ENCODE measurements around the gene GANAB. TPM values are rescaled to one million over a fixed set of nuclear protein-coding genes. Genes with fewer than 3 reads are reported as not detected.
A peak's percentile ranks its signal among the peaks of the same experiment; 100 is the strongest.

Gene GANAB
- total and polyA plus RNA-seq, 2 of the 13 experiments (the other 11 are each of a cell fraction or from before 2014, with no cell fraction given): 99.5 to 234 TPM

DNA sequence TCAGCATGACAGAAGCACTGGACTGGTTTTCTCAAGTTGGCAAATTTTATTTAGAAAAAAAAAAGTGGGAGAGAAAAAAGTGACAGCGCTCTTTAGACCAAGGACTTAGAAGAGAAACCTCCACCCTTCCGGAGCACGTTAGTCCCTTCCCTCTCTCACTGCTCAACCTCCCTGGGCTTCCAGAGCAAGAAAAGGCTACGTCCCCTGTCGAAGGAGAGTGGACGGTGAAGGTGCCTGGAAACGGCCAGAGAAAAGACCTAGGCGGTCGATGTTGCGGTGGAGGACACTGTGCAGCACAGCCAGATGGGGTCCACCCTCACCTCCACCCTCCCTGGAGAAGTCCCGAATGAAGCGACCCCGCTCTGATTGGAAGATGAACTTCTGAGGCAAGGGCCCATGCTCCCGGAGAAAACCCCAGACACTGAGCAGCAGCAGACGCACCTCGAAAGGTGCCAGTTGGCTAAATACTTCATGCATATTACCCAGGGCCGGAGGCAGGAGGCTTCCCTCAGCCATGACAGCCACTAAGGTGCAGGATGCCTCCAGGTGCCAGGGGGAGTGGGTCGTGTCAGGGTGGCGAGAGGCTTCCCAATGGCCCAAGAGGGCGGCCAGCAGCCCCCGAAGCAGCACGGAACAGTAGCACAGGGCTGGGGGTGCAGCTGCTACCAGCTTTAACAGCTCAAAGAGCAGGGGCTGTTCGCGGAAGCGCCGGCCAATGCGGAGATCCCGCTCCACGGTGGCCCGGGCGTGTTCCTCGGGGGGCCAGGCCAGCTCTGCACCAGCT lies 604 bp upstream of the GANAB start (continued):
- TF ChIP-seq BATF2 (CRISPR knock-in tag; IDR thresholded peaks at IDR 0.05): 0 out of 2 replicates have a peak, but pooled peaks have one; percentile 34
- TF ChIP-seq AGO1 (IDR thresholded peaks at IDR 0.05; ENCODE audit: low read depth, low read length, poor library complexity, severe bottlenecking): peak; percentile 3

DNA sequence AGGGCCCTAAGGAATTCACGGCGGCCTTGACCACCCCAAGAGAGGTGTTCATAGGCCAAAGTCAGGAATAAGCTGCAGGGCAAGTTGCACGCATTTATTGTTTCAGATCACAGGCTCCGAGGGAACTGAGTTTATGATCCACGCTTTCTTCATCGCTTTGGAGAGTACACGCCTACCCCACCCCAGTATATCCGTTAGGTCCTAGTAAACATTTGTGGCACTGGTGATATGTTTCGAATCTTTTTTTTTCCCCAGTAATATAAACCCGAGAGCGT lies 805 bp downstream of the GANAB start:
- 1% methylated on average over 11 of the region's 11 CpGs for WGBS (ENCODE audit: low lambda C conversion rate)
- in situ Hi-C loops (cut with HindIII; ENCODE audit: extremely low pct_ligation_motif_present, low pct_unique_long_range_greater_than_20kb) (no loop called here), intact Hi-C loops (cut with micrococcal nuclease; ENCODE audit: unreplicated experiment) (no loop called here)
- H3K4me1 ChIP-seq (ENCODE audit: insufficient read depth, low read length): peaks cover 58% of the 10 kb centered on the region
- peak overlapping the region; percentile 100 for H3K9ac ChIP-seq (ENCODE audit: insufficient read depth, low read depth, low read length)
- peaks cover 39% of the 10 kb centered on the region for H3K79me2 ChIP-seq (ENCODE audit: insufficient read depth, low read length)
- H3K36me3 ChIP-seq (replicated peaks in 1 of 2; ENCODE audit: control insufficient read depth in 1 of 2, insufficient read depth in 2 of 2, low read length in 2 of 2): peaks cover 4 to 24% of the 10 kb centered on the region in 2 experiments; a peak in 3 of 5 replicates
- ATAC-seq: no peak
- ChIA-PET CTCF (ENCODE audit: low intra/inter-chr PET ratio, low total read pairs) (no interaction called here), POLR2A (interaction anchor here (1.1 to 5.0 kb wide), 18 partner anchors 11 to 831 kb away, joined by 3 to 98 read pairs (median 13); partner anchors contain the start of genes B3GAT3, C11orf98, CSKMT and EEF1G)
- H3K27me3 ChIP-seq (ENCODE audit: control insufficient read depth in 1 of 2, insufficient read depth in 2 of 2, low read length in 2 of 2): no peaks in the 10 kb centered on the region
- H3K27ac ChIP-seq (ENCODE audit: extremely low read length, insufficient read depth, low read length): peak overlapping the region; percentile 98
- H3K4me3 ChIP-seq (replicated peaks in 1 of 3; ENCODE audit: insufficient read depth in 1 of 3, low read depth in 2 of 3, low read length in 3 of 3): peak overlapping the region; percentile 86 to 96 (median 90)
- DNase-seq (ENCODE audit: low spot score): no peak
- no peaks in the 10 kb centered on the region for H3K9me3 ChIP-seq (ENCODE audit: low read length)
- BruUV-seq (replicated peaks): no TSS peak
- peaks cover 8% of the 10 kb centered on the region for H4K20me1 ChIP-seq (ENCODE audit: insufficient read depth, low read length)
- no peak overlapping the region for H2AFZ ChIP-seq (ENCODE audit: low read length)
- no peak for FAIRE-seq
- H3K4me2 ChIP-seq (ENCODE audit: low read depth, low read length): peak overlapping the region; percentile 77
- TF ChIP-seq ZNF547 (CRISPR knock-in tag; IDR thresholded peaks at IDR 0.05): 0 out of 2 replicates have a peak, but pooled peaks have one; percentile 3
- TF ChIP-seq HIVEP1 (CRISPR knock-in tag; IDR thresholded peaks at IDR 0.05): no peak
- no peak for TF ChIP-seq HNF4G (IDR thresholded peaks at IDR 0.05; ENCODE audit: borderline replicate concordance, low read depth, low read length)
- no peak for TF ChIP-seq HNF4G (CRISPR knock-in tag; IDR thresholded peaks at IDR 0.05; ENCODE audit: borderline replicate concordance, low read depth)
- peak; percentile 43; the same call in 1 of the 2 replicates for TF ChIP-seq ZNF34 (CRISPR knock-in tag; IDR thresholded peaks at IDR 0.05; ENCODE audit: borderline replicate concordance)
- peak; percentile 42; the same call in 1 of the 2 replicates for TF ChIP-seq TMF1 (CRISPR knock-in tag; IDR thresholded peaks at IDR 0.05; ENCODE audit: low read depth)
- 0 out of 2 replicates have a peak, but pooled peaks have one; percentile 13 for TF ChIP-seq ELF4 (CRISPR knock-in tag; IDR thresholded peaks at IDR 0.05; ENCODE audit: borderline replicate concordance)
- TF ChIP-seq ZNF782 (CRISPR knock-in tag; IDR thresholded peaks at IDR 0.05; ENCODE audit: borderline replicate concordance): no peak
- TF ChIP-seq ATF2 (CRISPR knock-in tag; IDR thresholded peaks at IDR 0.05): no peak
- no peak for TF ChIP-seq NONO (IDR thresholded peaks at IDR 0.05)
- 0 out of 2 replicates have a peak, but pooled peaks have one; percentile 26 for TF ChIP-seq NONO (CRISPR knock-in tag; conservative IDR thresholded peaks at IDR 0.05)
- TF ChIP-seq, protein P1, sequence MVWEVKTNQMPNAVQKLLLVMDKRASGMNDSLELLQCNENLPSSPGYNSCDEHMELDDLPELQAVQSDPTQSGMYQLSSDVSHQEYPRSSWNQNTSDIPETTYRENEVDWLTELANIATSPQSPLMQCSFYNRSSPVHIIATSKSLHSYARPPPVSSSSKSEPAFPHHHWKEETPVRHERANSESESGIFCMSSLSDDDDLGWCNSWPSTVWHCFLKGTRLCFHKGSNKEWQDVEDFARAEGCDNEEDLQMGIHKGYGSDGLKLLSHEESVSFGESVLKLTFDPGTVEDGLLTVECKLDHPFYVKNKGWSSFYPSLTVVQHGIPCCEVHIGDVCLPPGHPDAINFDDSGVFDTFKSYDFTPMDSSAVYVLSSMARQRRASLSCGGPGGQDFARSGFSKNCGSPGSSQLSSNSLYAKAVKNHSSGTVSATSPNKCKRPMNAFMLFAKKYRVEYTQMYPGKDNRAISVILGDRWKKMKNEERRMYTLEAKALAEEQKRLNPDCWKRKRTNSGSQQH (CRISPR knock-in tag; IDR thresholded peaks at IDR 0.05; ENCODE audit: low read depth): no peak
- TF ChIP-seq ZNF841 (CRISPR knock-in tag; IDR thresholded peaks at IDR 0.05; ENCODE audit: borderline replicate concordance): no peak
- 0 out of 2 replicates have a peak, but pooled peaks have one; percentile 21 for TF ChIP-seq ZNF709 (CRISPR knock-in tag; IDR thresholded peaks at IDR 0.05)
